AG20443 (cell line): ENCODE data around the gene TSPAN2.

Experiments
- DNase-seq: peaks from one replicate; pipeline ENCODE4 v3.0.0; 2012; ENCODE audit warnings: low spot score, mixed read lengths

TSPAN2 gene

GRCh38 chr1:115089420-115090185 is at the start of gene TSPAN2:
TSPAN2 (minus strand) TSS chr1:115089503; CDS start chr1:115089432, 71 bp downstream.
- DNase-seq: peak; percentile 77

- DNase-seq: peak; percentile 90
Measured at GRCh38 chr1:115138973-115139372, 49.7 kb upstream of the TSPAN2 start.

- DNase-seq: no peak
Measured at GRCh38 chr1:115138271-115138670, 49.0 kb upstream of the TSPAN2 start.

- no peak for DNase-seq
Measured at GRCh38 chr1:115137191-115137590, 47.9 kb upstream of the TSPAN2 start.

- no peak for DNase-seq
Measured at GRCh38 chr1:115136706-115137105, 47.4 kb upstream of the TSPAN2 start.

GRCh38 chr1:115136106-115136505 is 46.8 kb upstream of the TSPAN2 start:
- no peak for DNase-seq

GRCh38 chr1:115135681-115136080 is 46.4 kb upstream of the TSPAN2 start:
- peak; percentile 50 for DNase-seq

- DNase-seq: peak; percentile 89
Measured at GRCh38 chr1:115134850-115135480, 45.7 kb upstream of the TSPAN2 start.

GRCh38 chr1:115134231-115134630 is 44.9 kb upstream of the TSPAN2 start:
- DNase-seq: no peak

GRCh38 chr1:115133440-115133839 is 44.1 kb upstream of the TSPAN2 start:
- no peak for DNase-seq

- DNase-seq: no peak
Measured at GRCh38 chr1:115130786-115131185, 41.5 kb upstream of the TSPAN2 start.

- no peak for DNase-seq
Measured at GRCh38 chr1:115129071-115129640, 39.9 kb upstream of the TSPAN2 start.

- no peak for DNase-seq
Measured at GRCh38 chr1:115127539-115127938, 38.2 kb upstream of the TSPAN2 start.

GRCh38 chr1:115126516-115126915 is 37.2 kb upstream of the TSPAN2 start:
- DNase-seq: no peak

GRCh38 chr1:115123116-115123515 is 33.8 kb upstream of the TSPAN2 start:
- no peak for DNase-seq

GRCh38 chr1:115121793-115122192 is 32.5 kb upstream of the TSPAN2 start:
- no peak for DNase-seq

GRCh38 chr1:115120296-115120695 is 31.0 kb upstream of the TSPAN2 start:
- DNase-seq: no peak

GRCh38 chr1:115118611-115119010 is 29.3 kb upstream of the TSPAN2 start:
- DNase-seq: peak; percentile 28

- DNase-seq: no peak
Measured at GRCh38 chr1:115118086-115118485, 28.8 kb upstream of the TSPAN2 start.

- DNase-seq: no peak
Measured at GRCh38 chr1:115117298-115117697, 28.0 kb upstream of the TSPAN2 start.

- no peak for DNase-seq
Measured at GRCh38 chr1:115116512-115116911, 27.2 kb upstream of the TSPAN2 start.

- DNase-seq: no peak
Measured at GRCh38 chr1:115115521-115116161, 26.3 kb upstream of the TSPAN2 start.

- DNase-seq: no peak
Measured at GRCh38 chr1:115114308-115114707, 25.0 kb upstream of the TSPAN2 start.
